ENCODE data around the gene DKKL1. TPM values are rescaled to one million over a fixed set of nuclear protein-coding genes. Genes with fewer than 3 reads are reported as not detected.

DKKL1 gene
- total RNA-seq, 1 experiment from 2014 or later, result not detected

- ChIA-PET POLR2A (ENCODE audit: unreplicated experiment) (no interaction called here), CTCF (no interaction called here)
- DNase-seq, result no peak
Observed at GRCh38 chr19:49337267-49338022, 26.2 kb upstream of the DKKL1 start.

GRCh38 chr19:49338023-49338677 lies 25.5 kb upstream of the DKKL1 start:
- BruUV-seq (replicated peaks), result no TSS peak
- Histone ChIP-seq H3K4me1 (replicated peaks; ENCODE audit: insufficient read depth) (no peaks in the 10 kb centered on the region), H3F3A (ENCODE audit: insufficient read depth, low read depth) (no peaks in the 10 kb centered on the region), H3K79me2 (ENCODE audit: low read depth) (no peaks in the 10 kb centered on the region), H3K27ac (no peak overlapping the region), H4K20me1 (ENCODE audit: insufficient read depth) (no peaks in the 10 kb centered on the region), H3K9me3 (ENCODE audit: insufficient read depth, low read depth) (no peaks in the 10 kb centered on the region), H3K9me2 (ENCODE audit: insufficient read depth) (no peaks in the 10 kb centered on the region), H3K36me3 (ENCODE audit: low read depth) (no peaks in the 10 kb centered on the region), H3K4me3 (no peak overlapping the region), H3K4me2 (no peak overlapping the region), H2AFZ (no peak overlapping the region), H3K27me3 (ENCODE audit: insufficient read depth, low read depth) (no peaks in the 10 kb centered on the region)
- CTCF ChIA-PET, result interaction anchor here (0.7 kb wide), 1 partner anchor 528 kb away, joined by 13 read pairs; no protein-coding TSS in a partner anchor
- no peak for DNase-seq
- intact Hi-C loops (cut with micrococcal nuclease; ENCODE audit: unreplicated experiment), result loop anchor here (2.0 kb wide), 1 partner anchor 25 kb away; the partner anchor contains the start of genes DKKL1 and TEAD2
- POLR2A ChIA-PET (ENCODE audit: unreplicated experiment), result no interaction called here
- TF ChIP-seq CTCF (conservative IDR thresholded peaks at IDR 0.05), result no peak
- TF ChIP-seq EZH2 (IDR thresholded peaks at IDR 0.05; ENCODE audit: low read depth), result no peak

More at GRCh38 chr19:49337267-49338022, 26.2 kb upstream of the DKKL1 start:
- Histone ChIP-seq H3K4me1 (replicated peaks; ENCODE audit: insufficient read depth) (no peaks in the 10 kb centered on the region), H3K9me2 (ENCODE audit: insufficient read depth) (no peaks in the 10 kb centered on the region), H3F3A (ENCODE audit: insufficient read depth, low read depth) (no peaks in the 10 kb centered on the region), H3K4me2 (no peak overlapping the region), H3K4me3 (no peak overlapping the region), H3K79me2 (ENCODE audit: low read depth) (no peaks in the 10 kb centered on the region), H3K36me3 (ENCODE audit: low read depth) (no peaks in the 10 kb centered on the region), H3K27me3 (ENCODE audit: insufficient read depth, low read depth) (no peaks in the 10 kb centered on the region), H3K27ac (no peak overlapping the region), H2AFZ (no peak overlapping the region), H4K20me1 (ENCODE audit: insufficient read depth) (no peaks in the 10 kb centered on the region), H3K9me3 (ENCODE audit: insufficient read depth, low read depth) (no peaks in the 10 kb centered on the region)
- intact Hi-C loops (cut with micrococcal nuclease; ENCODE audit: unreplicated experiment), result loop anchor here (2.0 kb wide), 1 partner anchor 25 kb away; the partner anchor contains the start of genes DKKL1 and TEAD2
- TF ChIP-seq CTCF (conservative IDR thresholded peaks at IDR 0.05) (no peak), EZH2 (IDR thresholded peaks at IDR 0.05; ENCODE audit: low read depth) (no peak)
- no TSS peak for BruUV-seq (replicated peaks)

GRCh38 chr19:49338691-49339300 lies 24.9 kb upstream of the DKKL1 start:
- Histone ChIP-seq H3K9me2 (ENCODE audit: insufficient read depth) (no peaks in the 10 kb centered on the region), H4K20me1 (ENCODE audit: insufficient read depth) (no peaks in the 10 kb centered on the region), H3K79me2 (ENCODE audit: low read depth) (no peaks in the 10 kb centered on the region), H3K27me3 (ENCODE audit: insufficient read depth, low read depth) (no peaks in the 10 kb centered on the region), H3F3A (ENCODE audit: insufficient read depth, low read depth) (no peaks in the 10 kb centered on the region), H3K4me3 (no peak overlapping the region), H3K4me2 (peak overlapping the region; percentile 22), H3K27ac (no peak overlapping the region), H2AFZ (no peak overlapping the region), H3K36me3 (ENCODE audit: low read depth) (no peaks in the 10 kb centered on the region), H3K4me1 (replicated peaks; ENCODE audit: insufficient read depth) (no peaks in the 10 kb centered on the region), H3K9me3 (ENCODE audit: insufficient read depth, low read depth) (no peaks in the 10 kb centered on the region)
- TF ChIP-seq EZH2 (IDR thresholded peaks at IDR 0.05; ENCODE audit: low read depth) (no peak), CTCF (conservative IDR thresholded peaks at IDR 0.05) (no peak)
- BruUV-seq (replicated peaks), result no TSS peak
- ChIA-PET POLR2A (ENCODE audit: unreplicated experiment) (interaction anchor here (0.5 to 0.6 kb wide), 3 partner anchors 113 to 333 kb away, joined by 3 to 4 read pairs (median 3); partner anchors contain the start of gene PIH1D1), CTCF (interaction anchor here (0.6 to 1.3 kb wide), 3 partner anchors 11 to 529 kb away, joined by 3 to 13 read pairs (median 4); partner anchors contain the start of gene TEAD2)
- intact Hi-C loops (cut with micrococcal nuclease; ENCODE audit: unreplicated experiment), result loop anchor here (2.0 kb wide), 1 partner anchor 24 kb away; the partner anchor contains the start of genes DKKL1 and TEAD2
- peak in 1 of 2 experiments; percentile 92 for DNase-seq
